ENCODE data around the gene RBM43. TPM values are rescaled to one million over a fixed set of nuclear protein-coding genes. Genes with fewer than 3 reads are reported as not detected.

The RBM43 gene
- total RNA-seq, 1 donor from 2014 or later = 5.5 TPM

DNA sequence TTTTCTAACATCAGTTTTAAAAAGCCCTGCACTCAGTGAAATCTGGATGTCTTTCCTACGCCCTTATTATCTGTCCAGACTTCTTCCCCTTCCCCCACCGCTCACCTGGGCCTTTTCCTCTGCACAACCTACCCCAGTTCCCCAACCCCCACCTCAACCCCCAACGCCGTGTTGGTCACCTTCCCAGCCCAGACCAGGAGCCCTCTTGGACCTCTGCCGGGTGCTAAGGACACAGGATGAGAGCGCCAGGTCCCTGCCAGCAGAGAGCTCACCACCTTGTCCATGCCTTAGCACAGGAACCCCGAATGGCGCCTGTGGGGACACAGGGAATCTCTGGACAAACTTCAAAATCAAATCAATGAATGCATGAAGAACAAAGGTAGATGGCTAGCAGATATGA, 966 bp upstream of the RBM43 start:
- Histone ChIP-seq H2AFZ (ENCODE audit: low read depth, low read length) (no peak overlapping the region), H3K27me3 (ENCODE audit: insufficient read depth, low read length) (no peaks in the 10 kb centered on the region), H3K4me3 (ENCODE audit: insufficient read depth, low read depth, low read length) (no peak overlapping the region), H4K20me1 (ENCODE audit: insufficient read depth, low read length) (no peaks in the 10 kb centered on the region), H3K4me1 (ENCODE audit: insufficient read depth, low read length) (peaks cover 6% of the 10 kb centered on the region), H3K9me3 (ENCODE audit: insufficient read depth, low read depth, low read length) (no peaks in the 10 kb centered on the region), H3K4me2 (ENCODE audit: low read length) (no peak overlapping the region), H3K27ac (ENCODE audit: low read depth, low read length) (no peak overlapping the region), H3K79me2 (ENCODE audit: insufficient read depth, low read length) (no peaks in the 10 kb centered on the region), H3K36me3 (ENCODE audit: insufficient read depth, low read length) (no peaks in the 10 kb centered on the region), H3K9ac (ENCODE audit: low read length) (no peak overlapping the region)
- Mint-ChIP-seq H3K27me3 (ENCODE audit: low read depth, unreplicated experiment) (peaks cover 5% of the 10 kb centered on the region), H3K4me1 (ENCODE audit: low read depth, unreplicated experiment) (peaks cover 4% of the 10 kb centered on the region), H3K27ac (ENCODE audit: unreplicated experiment) (no peak overlapping the region), H3K4me3 (ENCODE audit: unreplicated experiment) (no peak overlapping the region), H3K9me3 (ENCODE audit: unreplicated experiment) (no peaks in the 10 kb centered on the region), H3K36me3 (ENCODE audit: low read depth, unreplicated experiment) (no peaks in the 10 kb centered on the region)
- DNase-seq (ENCODE audit: low read depth) (no peak), FAIRE-seq (no peak)
- TF ChIP-seq, protein P1, sequence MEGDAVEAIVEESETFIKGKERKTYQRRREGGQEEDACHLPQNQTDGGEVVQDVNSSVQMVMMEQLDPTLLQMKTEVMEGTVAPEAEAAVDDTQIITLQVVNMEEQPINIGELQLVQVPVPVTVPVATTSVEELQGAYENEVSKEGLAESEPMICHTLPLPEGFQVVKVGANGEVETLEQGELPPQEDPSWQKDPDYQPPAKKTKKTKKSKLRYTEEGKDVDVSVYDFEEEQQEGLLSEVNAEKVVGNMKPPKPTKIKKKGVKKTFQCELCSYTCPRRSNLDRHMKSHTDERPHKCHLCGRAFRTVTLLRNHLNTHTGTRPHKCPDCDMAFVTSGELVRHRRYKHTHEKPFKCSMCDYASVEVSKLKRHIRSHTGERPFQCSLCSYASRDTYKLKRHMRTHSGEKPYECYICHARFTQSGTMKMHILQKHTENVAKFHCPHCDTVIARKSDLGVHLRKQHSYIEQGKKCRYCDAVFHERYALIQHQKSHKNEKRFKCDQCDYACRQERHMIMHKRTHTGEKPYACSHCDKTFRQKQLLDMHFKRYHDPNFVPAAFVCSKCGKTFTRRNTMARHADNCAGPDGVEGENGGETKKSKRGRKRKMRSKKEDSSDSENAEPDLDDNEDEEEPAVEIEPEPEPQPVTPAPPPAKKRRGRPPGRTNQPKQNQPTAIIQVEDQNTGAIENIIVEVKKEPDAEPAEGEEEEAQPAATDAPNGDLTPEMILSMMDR (IDR thresholded peaks at IDR 0.05; ENCODE audit: insufficient read depth, low read depth, low read length) = no peak
- no peak for TF ChIP-seq EZH2 (IDR thresholded peaks at IDR 0.05; ENCODE audit: insufficient read depth, low read length)

GRCh38 chr2:151261977-151262291, 271 bp upstream of the RBM43 start:
- FAIRE-seq = no peak
- Mint-ChIP-seq H3K27me3 (ENCODE audit: low read depth, unreplicated experiment) (peaks cover 5% of the 10 kb centered on the region), H3K36me3 (ENCODE audit: low read depth, unreplicated experiment) (no peaks in the 10 kb centered on the region), H3K4me1 (ENCODE audit: low read depth, unreplicated experiment) (peaks cover 6% of the 10 kb centered on the region), H3K27ac (ENCODE audit: unreplicated experiment) (peak overlapping the region; percentile 82), H3K9me3 (ENCODE audit: unreplicated experiment) (no peaks in the 10 kb centered on the region), H3K4me3 (ENCODE audit: unreplicated experiment) (peak overlapping the region; percentile 86)
- H3K4me3 ChIP-seq (ENCODE audit: insufficient read depth, low read depth, low read length) = peak overlapping the region; percentile 71
- H3K9me3 ChIP-seq (ENCODE audit: insufficient read depth, low read depth, low read length) = no peaks in the 10 kb centered on the region
- H4K20me1 ChIP-seq (ENCODE audit: insufficient read depth, low read length) = no peaks in the 10 kb centered on the region
- TF ChIP-seq, protein P1 (IDR thresholded peaks at IDR 0.05; ENCODE audit: insufficient read depth, low read depth, low read length) = no peak
- TF ChIP-seq EZH2 (IDR thresholded peaks at IDR 0.05; ENCODE audit: insufficient read depth, low read length) = no peak
- no peaks in the 10 kb centered on the region for H3K36me3 ChIP-seq (ENCODE audit: insufficient read depth, low read length)
- H3K9ac ChIP-seq (ENCODE audit: low read length) = peak overlapping the region; percentile 88
- H3K79me2 ChIP-seq (ENCODE audit: insufficient read depth, low read length) = no peaks in the 10 kb centered on the region
- peak overlapping the region; percentile 84 for H2AFZ ChIP-seq (ENCODE audit: low read depth, low read length)
- peak overlapping the region; percentile 79 for H3K27ac ChIP-seq (ENCODE audit: low read depth, low read length)
- H3K27me3 ChIP-seq (ENCODE audit: insufficient read depth, low read length) = no peaks in the 10 kb centered on the region
- H3K4me1 ChIP-seq (ENCODE audit: insufficient read depth, low read length) = peaks cover 6% of the 10 kb centered on the region
- peak overlapping the region; percentile 86 for H3K4me2 ChIP-seq (ENCODE audit: low read length)
- no peak for DNase-seq (ENCODE audit: low read depth)

GRCh38 chr2:151260573-151261230, 961 bp downstream of the RBM43 start:
- H4K20me1 ChIP-seq (ENCODE audit: insufficient read depth, low read length) = no peaks in the 10 kb centered on the region
- peak overlapping the region; percentile 86 for H3K4me2 ChIP-seq (ENCODE audit: low read length)
- Mint-ChIP-seq H3K27ac (ENCODE audit: unreplicated experiment) (peak overlapping the region; percentile 4), H3K4me3 (ENCODE audit: unreplicated experiment) (peak overlapping the region; percentile 83), H3K27me3 (ENCODE audit: low read depth, unreplicated experiment) (peaks cover 5% of the 10 kb centered on the region), H3K36me3 (ENCODE audit: low read depth, unreplicated experiment) (no peaks in the 10 kb centered on the region), H3K4me1 (ENCODE audit: low read depth, unreplicated experiment) (peaks cover 9% of the 10 kb centered on the region), H3K9me3 (ENCODE audit: unreplicated experiment) (no peaks in the 10 kb centered on the region)
- H3K79me2 ChIP-seq (ENCODE audit: insufficient read depth, low read length) = no peaks in the 10 kb centered on the region
- no peak for TF ChIP-seq EZH2 (IDR thresholded peaks at IDR 0.05; ENCODE audit: insufficient read depth, low read length)
- TF ChIP-seq, protein P1 (IDR thresholded peaks at IDR 0.05; ENCODE audit: insufficient read depth, low read depth, low read length) = no peak
- H3K4me3 ChIP-seq (ENCODE audit: insufficient read depth, low read depth, low read length) = peak overlapping the region; percentile 71
- peak overlapping the region; percentile 88 for H3K9ac ChIP-seq (ENCODE audit: low read length)
- H3K36me3 ChIP-seq (ENCODE audit: insufficient read depth, low read length) = no peaks in the 10 kb centered on the region
- DNase-seq (ENCODE audit: low read depth) = peak; percentile 42
- H3K27ac ChIP-seq (ENCODE audit: low read depth, low read length) = peak overlapping the region; percentile 79
- H2AFZ ChIP-seq (ENCODE audit: low read depth, low read length) = peak overlapping the region; percentile 84
- FAIRE-seq = peak; percentile 73
- H3K9me3 ChIP-seq (ENCODE audit: insufficient read depth, low read depth, low read length) = no peaks in the 10 kb centered on the region
- no peaks in the 10 kb centered on the region for H3K27me3 ChIP-seq (ENCODE audit: insufficient read depth, low read length)
- H3K4me1 ChIP-seq (ENCODE audit: insufficient read depth, low read length) = peaks cover 6% of the 10 kb centered on the region

Data from astrocyte (in vitro differentiated cells and primary cell).